Measurements from ENCODE around the gene TULP4. TPM values are rescaled to one million over a fixed set of nuclear protein-coding genes. Genes with fewer than 3 reads are reported as not detected.

The TULP4 gene
- total and polyA plus RNA-seq, 4 donors: 30.9 to 403 (median 84.8) TPM

DNA sequence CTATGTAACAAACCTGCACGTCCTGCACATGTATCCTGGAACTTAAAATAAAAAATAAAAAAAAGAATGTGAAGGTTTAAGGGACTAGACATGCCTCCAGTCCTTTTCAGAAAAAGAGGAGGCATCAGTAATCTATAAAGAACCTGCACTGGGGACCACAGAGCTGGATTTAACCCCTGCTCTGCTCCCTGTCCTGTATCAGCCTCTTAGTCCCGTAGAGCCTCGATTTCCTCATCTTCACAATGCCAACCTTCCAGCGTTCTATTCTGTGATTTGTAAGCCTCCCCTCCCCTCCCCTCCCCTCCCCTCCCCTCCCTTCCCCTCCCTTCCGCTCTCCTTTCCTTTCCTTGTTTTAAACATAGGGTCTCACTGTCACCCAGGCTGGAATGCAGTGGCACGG lies 216.6 kb downstream of the TULP4 start:
- no peak for DNase-seq (ENCODE audit: low read depth in 4 of 6, low spot score in 6 of 6)
- Histone ChIP-seq H3K36me3 (ENCODE audit: control insufficient read depth, insufficient read depth, low read length) (peaks cover 3% of the 10 kb centered on the region), H3K27me3 (ENCODE audit: control insufficient read depth, insufficient read depth, low read length) (no peaks in the 10 kb centered on the region), H3K9me3 (ENCODE audit: control insufficient read depth, insufficient read depth, low read length) (peaks cover 6% of the 10 kb centered on the region), H3K4me1 (ENCODE audit: control insufficient read depth, insufficient read depth, low read length) (no peaks in the 10 kb centered on the region), H3K4me3 (ENCODE audit: low read depth, low read length) (no peak overlapping the region), H3K27ac (ENCODE audit: low read depth, low read length) (no peak overlapping the region)
- WGBS (ENCODE audit: insufficient coverage): 65% methylated on average over 3 of the region's 6 CpGs

DNA sequence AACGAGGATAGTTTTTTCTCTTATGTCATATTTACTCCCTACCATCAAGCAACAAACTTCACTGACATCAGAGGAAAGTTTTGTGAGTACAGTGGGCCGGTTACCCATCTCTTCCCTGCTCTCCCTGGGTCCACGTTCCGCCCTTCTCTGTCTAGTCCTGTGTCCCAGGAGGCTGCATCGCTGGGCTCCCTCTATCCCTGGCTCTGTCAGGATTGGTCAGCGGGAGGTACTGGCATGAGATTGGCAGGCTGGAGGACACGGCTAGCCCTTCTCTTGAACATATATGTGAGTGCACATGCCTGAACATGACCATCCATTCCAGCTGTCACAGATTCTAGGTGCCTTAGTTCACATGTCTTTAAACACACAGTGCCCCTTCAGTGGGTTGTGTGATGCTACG lies 217.4 kb downstream of the TULP4 start:
- DNase-seq (ENCODE audit: low read depth in 4 of 6, low spot score in 6 of 6): no peak
- Histone ChIP-seq H3K4me1 (ENCODE audit: control insufficient read depth, insufficient read depth, low read length) (no peaks in the 10 kb centered on the region), H3K27me3 (ENCODE audit: control insufficient read depth, insufficient read depth, low read length) (no peaks in the 10 kb centered on the region), H3K36me3 (ENCODE audit: control insufficient read depth, insufficient read depth, low read length) (no peaks in the 10 kb centered on the region), H3K4me3 (ENCODE audit: low read depth, low read length) (no peak overlapping the region), H3K27ac (ENCODE audit: low read depth, low read length) (no peak overlapping the region), H3K9me3 (ENCODE audit: control insufficient read depth, insufficient read depth, low read length) (peaks cover 4% of the 10 kb centered on the region)
- WGBS (ENCODE audit: insufficient coverage): 73% methylated on average over 6 of the region's 8 CpGs

DNA sequence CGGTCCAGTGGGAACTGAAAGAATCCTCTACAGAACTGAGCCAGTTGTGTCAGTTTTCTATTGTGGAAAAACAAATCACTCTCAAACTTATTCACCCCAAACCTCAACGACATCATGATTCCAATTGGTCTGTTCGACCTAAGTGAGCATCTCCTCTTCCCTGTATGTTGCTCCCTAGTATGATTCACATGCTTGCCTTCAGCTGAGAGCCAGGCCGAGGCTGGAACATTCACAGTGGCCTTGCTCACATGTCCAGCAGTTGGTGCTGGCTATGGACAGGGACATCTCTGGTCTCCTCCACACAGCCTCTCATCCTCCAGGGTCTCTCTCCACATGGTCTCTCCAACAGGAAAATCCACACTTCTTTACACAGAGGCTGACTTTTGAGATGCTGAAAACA lies 219.3 kb downstream of the TULP4 start:
- no peaks in the 10 kb centered on the region for H3K27me3 ChIP-seq (ENCODE audit: control insufficient read depth, insufficient read depth, low read length)
- no peak overlapping the region for H3K27ac ChIP-seq (ENCODE audit: low read depth, low read length)
- H3K9me3 ChIP-seq (ENCODE audit: control insufficient read depth, insufficient read depth, low read length): peaks cover 4% of the 10 kb centered on the region
- peaks cover 4% of the 10 kb centered on the region for H3K4me1 ChIP-seq (ENCODE audit: control insufficient read depth, insufficient read depth, low read length)
- no peaks in the 10 kb centered on the region for H3K36me3 ChIP-seq (ENCODE audit: control insufficient read depth, insufficient read depth, low read length)
- no peak overlapping the region for H3K4me3 ChIP-seq (ENCODE audit: low read depth, low read length)
- WGBS (ENCODE audit: insufficient coverage): 67% methylated on average over 3 of the region's 4 CpGs
- no peak for DNase-seq (ENCODE audit: low read depth in 4 of 6, low spot score in 6 of 6)

- Histone ChIP-seq H3K27me3 (ENCODE audit: control insufficient read depth, insufficient read depth, low read length) (no peaks in the 10 kb centered on the region), H3K4me1 (ENCODE audit: control insufficient read depth, insufficient read depth, low read length) (peaks cover 4% of the 10 kb centered on the region), H3K9me3 (ENCODE audit: control insufficient read depth, insufficient read depth, low read length) (peaks cover 2% of the 10 kb centered on the region), H3K27ac (ENCODE audit: low read depth, low read length) (no peak overlapping the region), H3K4me3 (ENCODE audit: low read depth, low read length) (no peak overlapping the region), H3K36me3 (ENCODE audit: control insufficient read depth, insufficient read depth, low read length) (no peaks in the 10 kb centered on the region)
- no peak for DNase-seq (ENCODE audit: low read depth in 4 of 6, low spot score in 6 of 6)
- WGBS (ENCODE audit: insufficient coverage): 80% methylated on average over 1 of the region's 2 CpGs
Measured at GRCh38 chr6:158531970-158532369, 219.7 kb downstream of the TULP4 start.

DNA sequence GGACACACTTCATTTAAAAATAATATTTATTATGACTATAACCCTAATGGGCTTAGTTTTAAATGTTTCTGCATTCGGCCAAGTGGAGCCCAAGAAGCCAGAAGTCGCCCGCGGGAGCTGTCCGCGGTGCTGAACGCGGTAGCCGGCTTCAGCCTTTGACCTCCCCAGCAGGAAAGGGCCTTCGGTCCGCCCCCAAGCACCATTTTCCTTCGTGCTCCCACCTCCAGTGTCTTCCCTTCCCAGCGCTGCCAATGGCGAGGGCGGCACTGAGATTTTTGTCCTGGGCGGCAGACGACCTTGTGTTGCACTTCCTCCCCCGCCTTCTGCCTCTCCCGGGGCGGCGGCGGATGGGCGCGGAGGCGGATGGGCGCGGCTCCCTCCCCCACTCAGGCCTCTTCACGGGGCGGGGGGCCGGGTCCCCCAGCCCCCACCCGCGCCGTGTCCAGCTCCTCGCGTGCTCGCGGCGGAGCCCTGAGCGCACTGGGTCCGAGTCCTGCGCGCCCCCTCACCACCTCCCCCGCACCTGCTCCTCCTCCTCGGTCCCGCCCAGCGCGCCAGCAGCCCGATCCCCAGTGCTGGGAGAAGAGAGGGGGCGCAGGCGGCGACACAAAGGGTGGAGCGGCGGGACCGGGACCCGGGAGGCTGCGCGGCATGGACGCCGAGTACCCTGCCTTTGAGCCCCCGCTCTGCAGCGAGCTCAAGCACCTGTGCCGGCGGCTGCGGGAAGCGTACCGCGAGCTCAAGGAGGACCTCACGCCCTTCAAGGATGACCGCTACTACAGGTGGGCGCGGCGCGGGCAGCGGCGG lies 224.0 kb downstream of the TULP4 start:
- under 1% methylated on average over 66 of the region's 75 CpGs for WGBS (ENCODE audit: insufficient coverage)
- Histone ChIP-seq H3K9me3 (ENCODE audit: control insufficient read depth, insufficient read depth, low read length) (no peaks in the 10 kb centered on the region), H3K36me3 (ENCODE audit: control insufficient read depth, insufficient read depth, low read length) (peaks cover 5% of the 10 kb centered on the region), H3K27me3 (ENCODE audit: control insufficient read depth, insufficient read depth, low read length) (peaks cover 2% of the 10 kb centered on the region), H3K4me3 (ENCODE audit: low read depth, low read length) (peak overlapping the region; percentile 53), H3K4me1 (ENCODE audit: control insufficient read depth, insufficient read depth, low read length) (peaks cover 18% of the 10 kb centered on the region), H3K27ac (ENCODE audit: low read depth, low read length) (peak overlapping the region; percentile 52)
- peak in 2 of 6 donors; percentile 84 to 85 for DNase-seq (ENCODE audit: low read depth in 4 of 6, low spot score in 6 of 6)

DNA sequence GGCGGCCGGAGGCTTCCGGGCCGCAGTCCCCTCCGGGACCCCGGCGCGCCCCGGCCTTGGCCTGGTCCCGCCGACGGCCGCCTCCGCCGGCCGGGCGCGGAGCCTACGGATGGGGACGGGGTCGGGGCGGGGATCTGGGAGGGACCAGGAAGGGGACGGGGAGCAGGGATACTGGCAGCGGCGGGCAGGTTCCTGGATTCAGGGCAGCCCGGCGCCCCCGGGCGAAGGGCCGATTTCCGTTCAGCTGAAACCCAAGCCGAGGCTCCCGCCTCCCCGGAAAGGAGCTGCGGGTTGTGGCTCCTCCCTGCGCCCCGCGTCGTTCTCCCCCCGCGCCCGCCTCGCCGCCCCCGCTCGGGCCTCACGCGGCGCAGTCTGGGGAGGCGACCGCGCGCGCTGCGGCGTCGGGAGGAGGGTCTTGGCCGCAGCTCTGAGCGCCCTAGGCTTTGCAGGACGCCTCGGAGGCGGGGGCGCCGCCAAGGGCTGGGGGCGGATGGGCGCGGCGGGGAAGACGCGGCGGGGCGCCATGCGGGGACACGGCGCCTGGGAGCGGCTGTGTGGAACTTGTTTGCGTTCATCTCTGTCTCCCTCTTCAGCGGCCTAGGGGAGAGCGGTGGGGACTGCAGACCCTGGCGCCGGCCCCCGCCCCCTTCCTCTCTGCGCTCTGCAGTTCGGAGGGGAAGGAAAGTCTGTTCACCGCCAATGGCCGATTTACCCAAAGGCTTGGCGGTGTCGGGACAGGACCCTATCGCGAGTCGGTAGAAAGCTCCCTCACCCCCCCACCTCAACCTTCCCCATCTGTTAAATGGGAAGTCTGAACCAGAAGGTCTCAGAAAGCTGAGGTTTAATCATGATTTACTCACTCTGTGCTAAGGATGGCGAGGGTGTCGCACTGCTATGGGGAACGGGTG lies 224.9 kb downstream of the TULP4 start:
- Histone ChIP-seq H3K36me3 (ENCODE audit: control insufficient read depth, insufficient read depth, low read length) (peaks cover 5% of the 10 kb centered on the region), H3K27me3 (ENCODE audit: control insufficient read depth, insufficient read depth, low read length) (peaks cover 2% of the 10 kb centered on the region), H3K9me3 (ENCODE audit: control insufficient read depth, insufficient read depth, low read length) (no peaks in the 10 kb centered on the region), H3K27ac (ENCODE audit: low read depth, low read length) (peak overlapping the region; percentile 52), H3K4me1 (ENCODE audit: control insufficient read depth, insufficient read depth, low read length) (peaks cover 18% of the 10 kb centered on the region), H3K4me3 (ENCODE audit: low read depth, low read length) (peak overlapping the region; percentile 53)
- DNase-seq (ENCODE audit: low read depth in 4 of 6, low spot score in 6 of 6): peak in 2 of 6 donors; percentile 88 to 91
- under 1% methylated on average over 82 of the region's 94 CpGs for WGBS (ENCODE audit: insufficient coverage)

DNA sequence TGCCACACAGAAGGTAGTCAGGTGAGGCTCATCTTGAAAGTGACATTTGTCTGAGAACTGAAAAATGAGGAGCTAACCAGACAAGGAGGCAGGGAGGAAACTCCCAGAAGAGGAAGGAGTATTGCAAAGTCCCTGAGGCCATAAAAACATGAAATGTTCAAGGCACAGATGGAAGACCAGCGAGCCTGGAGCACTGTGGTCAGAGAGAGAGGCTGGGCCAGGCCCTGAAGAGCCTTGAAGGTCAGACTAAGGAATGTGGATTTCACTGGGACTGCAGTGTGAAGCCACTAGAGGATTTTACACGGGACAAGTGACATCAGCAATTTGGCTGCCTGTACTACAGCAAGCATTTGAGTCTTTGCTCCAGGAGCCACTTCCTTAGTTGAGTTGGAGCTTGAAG lies 226.5 kb downstream of the TULP4 start:
- H3K4me1 ChIP-seq (ENCODE audit: control insufficient read depth, insufficient read depth, low read length): peaks cover 18% of the 10 kb centered on the region
- peaks cover 5% of the 10 kb centered on the region for H3K36me3 ChIP-seq (ENCODE audit: control insufficient read depth, insufficient read depth, low read length)
- H3K27ac ChIP-seq (ENCODE audit: low read depth, low read length): no peak overlapping the region
- H3K27me3 ChIP-seq (ENCODE audit: control insufficient read depth, insufficient read depth, low read length): peaks cover 2% of the 10 kb centered on the region
- no peak overlapping the region for H3K4me3 ChIP-seq (ENCODE audit: low read depth, low read length)
- no peak for DNase-seq (ENCODE audit: low read depth in 4 of 6, low spot score in 6 of 6)
- no peaks in the 10 kb centered on the region for H3K9me3 ChIP-seq (ENCODE audit: control insufficient read depth, insufficient read depth, low read length)
- 84% methylated on average over 2 of the region's 2 CpGs for WGBS (ENCODE audit: insufficient coverage)

DNA sequence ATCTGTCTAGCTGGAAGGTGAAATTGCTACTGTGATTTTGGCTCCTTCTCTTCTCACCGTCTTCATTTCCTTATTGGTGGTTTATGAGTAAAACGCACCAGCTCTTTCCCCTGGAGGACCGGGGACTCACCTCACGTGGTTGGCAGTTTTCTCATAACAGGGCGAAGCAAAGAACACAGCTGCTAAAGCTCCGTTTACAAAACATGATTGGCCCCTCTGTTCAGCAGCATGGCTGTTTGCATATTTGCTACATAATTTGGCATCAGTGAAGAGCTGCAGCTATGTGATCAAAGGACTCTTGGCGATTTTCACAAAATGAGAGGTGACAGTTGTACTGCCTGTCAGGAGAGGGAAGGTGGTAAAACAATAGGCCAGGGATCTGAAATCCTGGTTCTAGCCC lies 227.1 kb downstream of the TULP4 start:
- Histone ChIP-seq H3K9me3 (ENCODE audit: control insufficient read depth, insufficient read depth, low read length) (no peaks in the 10 kb centered on the region), H3K27ac (ENCODE audit: low read depth, low read length) (no peak overlapping the region), H3K27me3 (ENCODE audit: control insufficient read depth, insufficient read depth, low read length) (peaks cover 2% of the 10 kb centered on the region), H3K4me1 (ENCODE audit: control insufficient read depth, insufficient read depth, low read length) (peaks cover 18% of the 10 kb centered on the region), H3K4me3 (ENCODE audit: low read depth, low read length) (no peak overlapping the region), H3K36me3 (ENCODE audit: control insufficient read depth, insufficient read depth, low read length) (peaks cover 5% of the 10 kb centered on the region)
- WGBS (ENCODE audit: insufficient coverage): 46% methylated on average over 5 of the region's 7 CpGs
- DNase-seq (ENCODE audit: low read depth in 4 of 6, low spot score in 6 of 6): peak in 2 of 6 donors; percentile 78 to 86

- H3K9me3 ChIP-seq (ENCODE audit: control insufficient read depth, insufficient read depth, low read length): no peaks in the 10 kb centered on the region
- peak in 2 of 6 donors; percentile 53 to 65 for DNase-seq (ENCODE audit: low read depth in 4 of 6, low spot score in 6 of 6)
- no CpG with 5 or more reads among the region's 6 CpGs for WGBS (ENCODE audit: insufficient coverage)
- peaks cover 6% of the 10 kb centered on the region for H3K36me3 ChIP-seq (ENCODE audit: control insufficient read depth, insufficient read depth, low read length)
- H3K27ac ChIP-seq (ENCODE audit: low read depth, low read length): no peak overlapping the region
- H3K4me3 ChIP-seq (ENCODE audit: low read depth, low read length): no peak overlapping the region
- peaks cover 2% of the 10 kb centered on the region for H3K27me3 ChIP-seq (ENCODE audit: control insufficient read depth, insufficient read depth, low read length)
- peaks cover 19% of the 10 kb centered on the region for H3K4me1 ChIP-seq (ENCODE audit: control insufficient read depth, insufficient read depth, low read length)
Measured at GRCh38 chr6:158539881-158540280, 227.6 kb downstream of the TULP4 start.

Data from spinal cord (tissue), 10 donors.